Pancreas (tissue), 10 donors: ENCODE results near the gene PROM2. TPM values are rescaled to one million over a fixed set of nuclear protein-coding genes. Genes with fewer than 3 reads are reported as not detected.
A peak's percentile ranks its signal among the peaks of the same experiment; 100 is the strongest.

Experiments
- ATAC-seq, 4 donors: fragments of 200-7000 bp; cut with Tn5 transposase; one replicate each; pipeline versions ENCODE4 v1.8.0 to v1.9.1; 2020; ENCODE audit warnings: mild to moderate bottlenecking in 4 of 4, moderate library complexity in 4 of 4
- DNase-seq, 6 donors: peaks; one replicate each; pipeline ENCODE4 v3.0.0-alpha.2; 2020
- FAIRE-seq: peaks from 2 replicates; lab custom pipeline; 2012; peaks lifted over from hg19 to GRCh38; lab: Jason Lieb, UNC
- H3K27ac ChIP-seq, 4 donors: fragments of 200-600 bp; sonication (generic); 1 replicate in 3 of 4; 2 replicates in 1 of 4; pipeline versions ENCODE4 v1.5.0 to v1.8.0; 2020
- H3K27me3 ChIP-seq, 4 donors: fragments of 200-600 bp; one replicate each; pipeline ENCODE4 v1.8.0; 2021
- H3K36me3 ChIP-seq, 3 donors: fragments of 200-600 bp; sonication (generic) in 1 of 3; one replicate each; pipeline versions ENCODE4 v1.5.0 to v1.8.0; 2020 to 2021
- H3K4me1 ChIP-seq, 3 donors: fragments of 200-600 bp; one replicate each; pipeline ENCODE4 v1.8.0; 2021
- H3K4me3 ChIP-seq, 4 donors: fragments of 200-600 bp; sonication (generic) in 2 of 4; one replicate each; pipeline versions ENCODE4 v1.5.0 to v1.8.0; 2020 to 2021
- H3K9me3 ChIP-seq, 4 donors: fragments of 200-600 bp; one replicate each; pipeline ENCODE4 v1.8.0; 2021
- WGBS, 2 donors: extraction: QIAGEN DNeasy Blood & Tissue Kit; methylation state at CpG; one replicate each; pipeline ENCODE4 v1.1.7; 2013; 5-methylcytosine and 5-hydroxymethylcytosine counted together
- intact Hi-C, 3 donors: fragments of 100-400 bp; cut with DNase I; formaldehyde crosslinking; loops; one replicate each; pipeline versions ENCODE4 v1.11.1 to v1.14.2; 2022
- polyA plus RNA-seq, 2 donors: library from polyadenylated mRNA; stranded (reverse); fragments of 200-250 nt; gene quantifications; one replicate each; pipeline ENCODE4 v1.2.3, GENCODE V29; 2013
- total RNA-seq, 6 donors: library from RNA; stranded (reverse); fragmentation: NEBNext Ultra II Directional in 4 of 6; extraction: Animal tissue kit (Norgen Biotek cat#: 25700) in 4 of 6; gene quantifications; one replicate each; pipeline versions ENCODE4 v1.2.1 to v1.2.4, GENCODE V29; 2021 to 2023
- TF ChIP-seq, protein P1 (sequence below), 4 donors: fragments of 200-600 bp; sonication (generic) in 3 of 4; IDR thresholded peaks; one replicate each; pipeline versions ENCODE4 v1.5.0 to v1.8.0; 2021; ENCODE audit warnings: antibody characterized with exemption in 4 of 4
- donor health status: healthy with polysubstance abuse.
- donor health status: DM: no; HTN: no; CAD: no; lungs with moderate emphysema.
- donor health status: DM: no; HTN: no; CAD: no.
- donor health status: control.
- donor health status: control.
- donor health status: Bipolar disorder and iron deficiency.
- donor health status: DM: yes; HTN: yes; CAD: no.
- donor health status: DM: no; HTN: no; CAD: no.
- donor health status: DM: no; HTN: no; CAD: no.
- donor health status: DM: yes; HTN: yes; CAD: no.

Gene PROM2
- total and polyA plus RNA-seq, 8 donors = 8.3 to 20.4 (median 12.5) TPM

DNA sequence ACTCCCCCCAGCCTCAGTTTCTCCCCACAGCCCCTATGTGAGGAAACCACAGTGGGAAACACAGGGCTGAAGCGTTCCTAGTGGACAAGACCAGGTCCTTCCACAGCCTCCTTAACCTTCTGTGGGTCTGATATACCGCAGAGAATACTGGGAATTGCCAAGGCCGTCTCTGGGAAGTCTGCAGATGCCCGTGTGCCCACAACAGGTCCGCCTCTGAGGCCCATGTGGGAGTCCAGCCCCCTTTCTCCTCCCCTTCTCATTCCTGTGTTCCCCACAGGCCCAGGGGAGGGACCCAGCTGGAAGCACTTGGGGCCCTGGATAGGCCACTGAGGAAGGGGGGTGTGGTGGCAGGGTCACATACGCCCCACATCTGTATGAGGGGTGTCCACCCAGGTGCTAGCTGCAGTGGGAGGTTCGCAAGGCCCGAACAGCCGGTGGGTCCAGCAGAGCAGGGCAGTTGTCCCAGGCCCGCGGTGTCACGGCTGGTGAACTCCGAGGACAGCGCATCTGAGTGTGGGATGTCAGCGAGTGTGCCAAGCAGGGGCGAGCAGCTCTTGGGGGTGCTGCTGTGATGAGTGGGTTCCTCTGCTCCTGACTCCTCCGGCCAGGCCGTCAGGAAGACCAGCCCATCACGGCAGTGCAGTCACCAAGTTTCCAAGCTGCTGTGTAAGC lies 20.5 kb downstream of the PROM2 start:
- peak overlapping the region in 3 of 4 donors; percentile 8 to 57 (median 38) for H3K27ac ChIP-seq
- H3K4me1 ChIP-seq = peaks cover 0 to 27% (median 0%) of the 10 kb centered on the region in 3 donors
- TF ChIP-seq, protein P1, sequence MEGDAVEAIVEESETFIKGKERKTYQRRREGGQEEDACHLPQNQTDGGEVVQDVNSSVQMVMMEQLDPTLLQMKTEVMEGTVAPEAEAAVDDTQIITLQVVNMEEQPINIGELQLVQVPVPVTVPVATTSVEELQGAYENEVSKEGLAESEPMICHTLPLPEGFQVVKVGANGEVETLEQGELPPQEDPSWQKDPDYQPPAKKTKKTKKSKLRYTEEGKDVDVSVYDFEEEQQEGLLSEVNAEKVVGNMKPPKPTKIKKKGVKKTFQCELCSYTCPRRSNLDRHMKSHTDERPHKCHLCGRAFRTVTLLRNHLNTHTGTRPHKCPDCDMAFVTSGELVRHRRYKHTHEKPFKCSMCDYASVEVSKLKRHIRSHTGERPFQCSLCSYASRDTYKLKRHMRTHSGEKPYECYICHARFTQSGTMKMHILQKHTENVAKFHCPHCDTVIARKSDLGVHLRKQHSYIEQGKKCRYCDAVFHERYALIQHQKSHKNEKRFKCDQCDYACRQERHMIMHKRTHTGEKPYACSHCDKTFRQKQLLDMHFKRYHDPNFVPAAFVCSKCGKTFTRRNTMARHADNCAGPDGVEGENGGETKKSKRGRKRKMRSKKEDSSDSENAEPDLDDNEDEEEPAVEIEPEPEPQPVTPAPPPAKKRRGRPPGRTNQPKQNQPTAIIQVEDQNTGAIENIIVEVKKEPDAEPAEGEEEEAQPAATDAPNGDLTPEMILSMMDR (IDR thresholded peaks at IDR 0.05) = no peak
- FAIRE-seq (no peak), ATAC-seq (peak; percentile 43 to 79 (median 68)), DNase-seq (peak in 4 of 6 donors; percentile 64 to 72 (median 66))
- no peaks in the 10 kb centered on the region for H3K36me3 ChIP-seq
- H3K9me3 ChIP-seq = no peaks in the 10 kb centered on the region
- H3K27me3 ChIP-seq = no peaks in the 10 kb centered on the region
- intact Hi-C loops = no loop called here
- H3K4me3 ChIP-seq = no peak overlapping the region
- 57 to 59% methylated on average over 19 of the region's 19 CpGs for WGBS, 2 donors

DNA sequence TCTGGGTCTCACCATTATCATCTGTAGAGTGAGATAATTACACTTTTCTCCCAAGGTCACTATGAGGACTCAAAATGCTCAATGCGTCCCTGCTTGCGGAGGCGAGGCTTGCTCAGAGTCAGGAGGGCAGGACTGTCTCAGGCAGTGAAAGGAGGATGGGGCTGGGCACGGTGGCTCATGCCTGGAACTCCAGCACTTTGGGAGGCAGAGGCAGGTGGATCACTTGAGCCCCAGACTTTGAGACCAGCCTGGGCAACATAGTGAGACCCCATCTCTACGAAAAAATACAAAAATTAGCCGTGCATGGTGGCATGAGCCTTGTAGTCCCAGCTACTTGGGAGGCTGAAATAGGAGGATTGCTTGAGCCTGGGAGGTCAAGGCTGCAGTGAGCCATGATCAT lies 21.1 kb downstream of the PROM2 start:
- peaks cover 0 to 27% (median under 1%) of the 10 kb centered on the region in 3 donors for H3K4me1 ChIP-seq
- TF ChIP-seq, protein P1 (IDR thresholded peaks at IDR 0.05) = no peak
- FAIRE-seq (no peak), DNase-seq (no peak), ATAC-seq (no peak)
- no peaks in the 10 kb centered on the region for H3K36me3 ChIP-seq
- H3K4me3 ChIP-seq = no peak overlapping the region
- no peaks in the 10 kb centered on the region for H3K27me3 ChIP-seq
- WGBS, 2 donors = 75 to 80% methylated on average over 6 of the region's 6 CpGs
- H3K27ac ChIP-seq = no peak overlapping the region
- no peaks in the 10 kb centered on the region for H3K9me3 ChIP-seq
- intact Hi-C loops = no loop called here

DNA sequence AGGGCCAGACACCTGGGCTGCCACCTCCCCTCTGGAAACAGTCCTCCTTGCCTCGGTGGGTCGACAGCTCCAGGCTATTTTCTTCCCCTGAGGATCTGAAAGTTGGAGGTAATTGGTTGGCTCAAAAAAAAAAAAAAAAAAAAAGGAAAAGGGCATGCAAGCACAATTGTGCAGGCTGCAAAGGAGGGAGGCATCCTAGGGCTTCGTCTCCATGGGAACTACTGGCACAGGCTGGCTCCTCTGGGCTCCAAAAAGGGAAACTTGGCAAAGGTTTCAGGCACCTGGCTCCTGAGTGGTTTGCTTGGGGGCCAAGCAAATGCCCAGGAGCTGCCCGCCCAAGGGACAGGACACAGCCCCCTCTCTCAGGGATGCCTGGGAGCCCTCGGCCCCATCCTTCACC lies 21.8 kb downstream of the PROM2 start:
- H3K27ac ChIP-seq = no peak overlapping the region
- DNase-seq (no peak), FAIRE-seq (no peak), ATAC-seq (no peak)
- peaks cover 0 to 27% (median 4%) of the 10 kb centered on the region in 3 donors for H3K4me1 ChIP-seq
- no peak overlapping the region for H3K4me3 ChIP-seq
- intact Hi-C loops = no loop called here
- no peaks in the 10 kb centered on the region for H3K36me3 ChIP-seq
- 67 to 68% methylated on average over 5 of the region's 5 CpGs for WGBS, 2 donors
- no peaks in the 10 kb centered on the region for H3K27me3 ChIP-seq
- TF ChIP-seq, protein P1 (IDR thresholded peaks at IDR 0.05) = no peak
- H3K9me3 ChIP-seq = no peaks in the 10 kb centered on the region

DNA sequence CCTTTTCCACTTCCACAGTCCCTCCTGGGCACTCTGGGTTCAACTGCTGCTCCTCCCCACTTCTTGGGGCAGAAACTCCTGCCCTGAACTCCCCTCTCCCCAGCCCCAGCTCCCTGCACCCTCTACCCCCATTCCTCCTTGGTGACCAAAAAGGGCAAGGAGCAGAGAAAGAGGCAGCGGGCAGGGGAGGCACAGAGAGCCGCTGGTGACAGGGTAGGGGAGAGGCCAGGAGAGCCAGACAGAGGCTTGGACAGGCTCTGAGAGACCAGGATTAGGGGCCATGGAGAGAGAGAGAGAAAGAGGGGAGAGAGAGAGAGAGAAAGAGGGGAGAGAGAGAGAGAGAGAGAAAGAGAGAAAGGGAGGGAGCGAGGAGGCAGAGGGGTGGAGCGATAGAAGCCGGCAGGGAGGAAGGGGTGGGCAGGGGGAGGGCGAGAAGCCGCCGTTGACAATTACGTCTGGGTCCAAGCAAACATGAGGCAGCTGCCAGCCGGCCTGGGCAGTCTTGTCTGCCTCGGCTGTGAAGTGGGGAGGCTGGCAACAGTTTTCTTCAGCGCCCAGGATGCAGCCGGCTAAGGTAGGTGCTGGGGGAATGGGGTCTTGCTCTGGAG lies 22.7 kb downstream of the PROM2 start, which contains the start of gene KCNIP3:
Gene KCNIP3, plus strand, starts transcription at position 468 of the 608 bp plus-strand sequence. Its CDS starts 92 bp downstream, at position 560.
- TF ChIP-seq, protein P1 (IDR thresholded peaks at IDR 0.05) = no peak
- no peaks in the 10 kb centered on the region for H3K27me3 ChIP-seq
- peak in 5 of 6 donors; percentile 53 to 76 (median 72) for DNase-seq

More for the DNA sequence above, 22.7 kb downstream of the PROM2 start, which contains the start of gene KCNIP3:
- Histone ChIP-seq H3K27ac (peak within 1 kb of the TSS in 1 of 4 donors; percentile 50), H3K4me3 (peak within 1 kb of the TSS in 1 of 4 donors; percentile 31), H3K36me3 (no peaks in the 10 kb centered on the region), H3K4me1 (peaks cover 0 to 27% (median 4%) of the 10 kb centered on the region in 3 donors), H3K9me3 (no peaks in the 10 kb centered on the region)
- ATAC-seq = peak; percentile 54 to 77 (median 72)
- intact Hi-C loops = no loop called here
- FAIRE-seq = no peak
- 4 to 6% methylated on average over 12 to 13 of the region's 13 CpGs for WGBS, 2 donors
